B cell (primary cell): Measurements from ENCODE around the gene CYFIP2. TPM values are rescaled to one million over a fixed set of nuclear protein-coding genes. Genes with fewer than 3 reads are reported as not detected.

Source experiments
- ATAC-seq: fragments of 200-7000 bp; cut with Tn5 transposase; one replicate; pipeline ENCODE4 v1.10.0; 2021; ENCODE audit warnings: low read depth, mild to moderate bottlenecking, moderate number of reproducible peaks, moderate library complexity
- CTCF ChIA-PET: fragments of 350-600 bp; sonication (Branson Sonifier 250); formaldehyde crosslinking; loops from one replicate; lab custom pipeline; 2021; ENCODE audit warnings: antibody characterized with exemption, inconsistent platforms; lab: Charles Lee
- POLR2A ChIA-PET: fragments of 350-600 bp; sonication (Branson Sonifier 250); formaldehyde crosslinking; loops from one replicate; lab custom pipeline; 2021; ENCODE audit warnings: antibody characterized with exemption; lab: Charles Lee
- DNase-seq: peaks from one replicate; pipeline ENCODE4 v3.0.0; 2013
- H2AFZ ChIP-seq: 2 replicates; pipeline ENCODE4 v1.6.1; 2012; ENCODE audit warnings: mild to moderate bottlenecking, low read depth, low read length; ENCODE audit not compliant: insufficient read depth, poor library complexity, severe bottlenecking
- H3K27ac ChIP-seq, 2 donors: 1 replicate in 1 of 2; 2 replicates in 1 of 2; pipeline ENCODE4 v1.5.1; 2012 to 2013; ENCODE audit warnings: low read length in 2 of 2, mild to moderate bottlenecking in 2 of 2, moderate library complexity in 1 of 2
- H3K27me3 ChIP-seq, 4 experiments: fragments of 200-600 bp in 1 of 4; sonication (generic) in 1 of 4; replicated peaks in 1 of 4; 1 replicate in 2 of 4; 2 replicates in 2 of 4; pipeline versions ENCODE4 v1.6.1 to v1.7.0; 2013 to 2016; ENCODE audit warnings: low read length in 3 of 4, mild to moderate bottlenecking in 2 of 4, mixed read lengths in 1 of 4, moderate library complexity in 1 of 4; ENCODE audit not compliant: insufficient read depth in 4 of 4, control insufficient read depth in 3 of 4; ENCODE audit errors: control extremely low read depth in 1 of 4
- H3K36me3 ChIP-seq, 2 experiments: replicated peaks in 1 of 2; 1 replicate in 1 of 2; 2 replicates in 1 of 2; pipeline versions ENCODE4 v1.6.1 to v1.7.1; 2013; ENCODE audit warnings: low read length in 1 of 2; ENCODE audit not compliant: insufficient read depth in 2 of 2, control insufficient read depth in 1 of 2; ENCODE audit errors: control extremely low read depth in 1 of 2, extremely low read depth in 1 of 2
- H3K4me1 ChIP-seq, 2 donors: fragments of 200-600 bp in 1 of 2; sonication (generic) in 1 of 2; 1 replicate in 1 of 2; 2 replicates in 1 of 2; pipeline versions ENCODE4 v1.5.1 to v1.6.1; 2013 to 2017; ENCODE audit warnings: low read length in 2 of 2; ENCODE audit not compliant: control insufficient read depth in 2 of 2, insufficient read depth in 2 of 2
- H3K4me2 ChIP-seq: replicated peaks from 2 replicates; pipeline ENCODE3; 2012; ENCODE audit warnings: mild to moderate bottlenecking, low read depth, low read length; ENCODE audit not compliant: poor library complexity, severe bottlenecking
- H3K4me3 ChIP-seq, 5 experiments: fragments of 200-600 bp in 1 of 5; sonication (generic) in 1 of 5; 1 replicate in 3 of 5; 2 replicates in 2 of 5; pipeline versions ENCODE4 v1.5.1 to v1.7.0; 2011 to 2016; ENCODE audit warnings: low read length in 4 of 5, mild to moderate bottlenecking in 4 of 5, low read depth in 2 of 5, control low read depth in 1 of 5, moderate library complexity in 1 of 5; ENCODE audit not compliant: insufficient read depth in 1 of 5; ENCODE audit errors: control extremely low read depth in 1 of 5, extremely low read depth in 1 of 5
- H3K79me2 ChIP-seq: fragments of 200-600 bp; sonication (generic); one replicate; pipeline ENCODE4 v1.6.0; 2016; ENCODE audit warnings: low read length; ENCODE audit not compliant: control insufficient read depth, insufficient read depth
- H3K9ac ChIP-seq: fragments of 200-600 bp; sonication (generic); 2 replicates; pipeline ENCODE4 v1.6.1; 2017; ENCODE audit warnings: mild to moderate bottlenecking, low read length, moderate library complexity
- H3K9me3 ChIP-seq, 3 donors: one replicate each; pipeline versions ENCODE4 v1.6.1 to v1.7.1; 2013; ENCODE audit warnings: low read length in 2 of 3; ENCODE audit not compliant: control insufficient read depth in 2 of 3, insufficient read depth in 1 of 3; ENCODE audit errors: control extremely low read depth in 1 of 3
- H4K20me1 ChIP-seq: 2 replicates; pipeline ENCODE4 v1.6.0; 2012; ENCODE audit warnings: mild to moderate bottlenecking, low read length; ENCODE audit not compliant: insufficient read depth, control insufficient read depth, poor library complexity, severe bottlenecking
- H3K27ac Mint-ChIP-seq: one replicate; pipeline ENCODE4 v1.8.0; 2021; ENCODE audit warnings: mixed read lengths
- H3K27me3 Mint-ChIP-seq: one replicate; pipeline ENCODE4 v1.8.0; 2021; ENCODE audit warnings: mixed read lengths
- H3K4me1 Mint-ChIP-seq: one replicate; pipeline ENCODE4 v1.8.0; 2021; ENCODE audit warnings: mixed read lengths
- H3K4me3 Mint-ChIP-seq: one replicate; pipeline ENCODE4 v1.8.0; 2021; ENCODE audit warnings: mixed read lengths
- H3K9me3 Mint-ChIP-seq: one replicate; pipeline ENCODE4 v1.8.0; 2022; ENCODE audit warnings: mixed read lengths; ENCODE audit not compliant: insufficient read depth
- CTCF ChIP-seq: fragments of 200-600 bp; IDR thresholded peaks from one replicate; pipeline ENCODE4 v1.8.0; 2022; ENCODE audit warnings: antibody characterized with exemption, mild to moderate bottlenecking
- EZH2 ChIP-seq: IDR thresholded peaks from 2 replicates; pipeline ENCODE4 v1.6.1; 2012; ENCODE audit warnings: borderline replicate concordance, low read depth, mild to moderate bottlenecking, moderate library complexity, low read length; ENCODE audit not compliant: insufficient read depth, poor library complexity, severe bottlenecking
- WGBS: methylation state at CpG from one replicate; pipeline ENCODE4 v1.1.5; 2013; ENCODE audit warnings: missing lambda C conversion rate; ENCODE audit not compliant: insufficient coverage; 5-methylcytosine and 5-hydroxymethylcytosine counted together
- intact Hi-C: fragments of 100-400 bp; cut with micrococcal nuclease; formaldehyde crosslinking; loops from one replicate; pipeline ENCODE4 v1.10.0; 2022
- polyA plus RNA-seq: library from polyadenylated mRNA; depleted of rRNA; stranded (reverse); fragments of >200 nt; gene quantifications from 2 replicates; pipeline ENCODE4 v1.2.3, GENCODE V29; 2012
- total RNA-seq, 2 donors: library from RNA; stranded (reverse); fragments of 120-200 nt in 1 of 2; gene quantifications; 1 replicate in 1 of 2; 2 replicates in 1 of 2; pipeline versions ENCODE4 v1.2.3 to v1.2.4, GENCODE V29; 2013 to 2022

CYFIP2 gene
- total and polyA plus RNA-seq, 2 donors (not counting 1 experiment from before 2014, with no cell fraction given): 231 to 663 TPM

GRCh38 chr5:157384971-157385709 lies 119.2 kb downstream of the CYFIP2 start:
- H3K4me3 ChIP-seq: no peak overlapping the region
- WGBS: 92% methylated on average over 2 of the region's 4 CpGs
- no peaks in the 10 kb centered on the region for H3K4me1 ChIP-seq
- no peak overlapping the region for H3K9ac ChIP-seq
- Mint-ChIP-seq H3K4me3 (no peak overlapping the region), H3K27me3 (no peaks in the 10 kb centered on the region), H3K9me3 (no peaks in the 10 kb centered on the region), H3K27ac (peak overlapping the region; percentile 20), H3K4me1 (peaks cover 2% of the 10 kb centered on the region)
- no peaks in the 10 kb centered on the region for H3K79me2 ChIP-seq
- H3K27me3 ChIP-seq: no peaks in the 10 kb centered on the region
- TF ChIP-seq CTCF: no peak
- TF ChIP-seq EZH2: no peak
- ATAC-seq: no peak
- H3K27ac ChIP-seq: no peak overlapping the region
- DNase-seq: no peak
- no peak overlapping the region for H3K4me2 ChIP-seq
- H2AFZ ChIP-seq: no peak overlapping the region
- POLR2A ChIA-PET: no interaction called here
- no peaks in the 10 kb centered on the region for H4K20me1 ChIP-seq
- H3K36me3 ChIP-seq: peaks cover 17 to 83% of the 10 kb centered on the region in 2 experiments
- intact Hi-C loops: no loop called here
- H3K9me3 ChIP-seq: no peaks in the 10 kb centered on the region
- CTCF ChIA-PET: interaction anchor here (0.7 to 1.3 kb wide), 2 partner anchors 353 to 358 kb away, joined by 3 to 4 read pairs; partner anchors contain the start of gene LSM11

- Histone ChIP-seq H3K79me2 (no peaks in the 10 kb centered on the region), H3K27me3 (no peaks in the 10 kb centered on the region), H4K20me1 (no peaks in the 10 kb centered on the region), H2AFZ (no peak overlapping the region), H3K36me3 (peaks cover 11 to 92% of the 10 kb centered on the region in 2 experiments), H3K4me2 (no peak overlapping the region), H3K4me3 (no peak overlapping the region), H3K4me1 (no peaks in the 10 kb centered on the region), H3K9ac (no peak overlapping the region), H3K27ac (peak overlapping the region in 1 of 2 donors; percentile 50), H3K9me3 (peaks cover 0 to 7% (median 0%) of the 10 kb centered on the region in 3 donors)
- POLR2A ChIA-PET: no interaction called here
- DNase-seq: no peak
- H3K4me3 Mint-ChIP-seq: no peak overlapping the region
- peaks cover 6% of the 10 kb centered on the region for H3K4me1 Mint-ChIP-seq
- peak overlapping the region; percentile 26 for H3K27ac Mint-ChIP-seq
- WGBS: no CpG with 5 or more reads among the region's 1 CpG
- no peaks in the 10 kb centered on the region for H3K27me3 Mint-ChIP-seq
- CTCF ChIA-PET: interaction anchor here (1.2 to 1.3 kb wide), 3 partner anchors 79 to 356 kb away, joined by 3 read pairs; partner anchors contain the start of gene LSM11
- TF ChIP-seq EZH2 (no peak), CTCF (no peak)
- intact Hi-C loops: no loop called here
- no peak for ATAC-seq
- H3K9me3 Mint-ChIP-seq: no peaks in the 10 kb centered on the region
Measured at GRCh38 chr5:157387041-157387563, 121.2 kb downstream of the CYFIP2 start.
